H1 (cell line): ENCODE measurements around the gene CNOT9. TPM values are rescaled to one million over a fixed set of nuclear protein-coding genes. Genes with fewer than 3 reads are reported as not detected.

Source experiments
- polyA plus RNA-seq, 7 experiments: library from polyadenylated mRNA; depleted of rRNA in 3 of 7; stranded (reverse) in 5 of 7; unstranded in 2 of 7; fragments of >200 nt in 5 of 7; fragments of 200-250 nt in 2 of 7; gene quantifications; 1 replicate in 5 of 7; 2 replicates in 1 of 7; 4 replicates in 1 of 7; pipeline versions ENCODE4 v1.2.1 to v1.2.3, GENCODE V29; 2011 to 2013; ENCODE audit warnings: missing spikeins in 2 of 7, mixed read lengths in 2 of 7
- small RNA-seq: library from polyadenylated mRNA; stranded (forward); fragments of <200 nt; extraction: miRNeasy Mini kit (QIAGEN cat#:217004); gene quantifications from one replicate; pipeline ENCODE3, GENCODE V24; 2013; ENCODE audit not compliant: insufficient read depth
- total RNA-seq: library from RNA; stranded (reverse); fragmentation: NEBNext Ultra II Directional; extraction: Animal tissue kit (Norgen Biotek cat#: 25700); gene quantifications from 2 replicates; pipeline ENCODE4 v1.2.1, GENCODE V29; 2021

Gene CNOT9
- total and polyA plus RNA-seq, 2 of the 8 experiments (the other 6 are each of a cell fraction or from before 2014, with no cell fraction given), result 79.3 to 81.2 TPM

Small RNA genes lying within 50 kb of the gene (small RNA-seq; reads per million reads assigned to genes)
- not detected for gene RNU6-136P

Other genes with a start within 250 kb of the CNOT9 start
- gene CATIP, start 212.0 kb upstream of the CNOT9 start, total RNA-seq, result not detected in 2 replicates
- gene CATIP, start 212.0 kb upstream of the CNOT9 start, polyA plus RNA-seq (2011; rRNA removed), result not detected in 2 replicates
- gene SLC11A1, start 186.6 kb upstream of the CNOT9 start, total RNA-seq, result 0.21 and 0.43 TPM in 2 replicates
- gene SLC11A1, start 186.6 kb upstream of the CNOT9 start, polyA plus RNA-seq (2011; rRNA removed), result 0.13 and 0.20 TPM in 2 replicates
- gene CTDSP1, start 169.0 kb upstream of the CNOT9 start, total RNA-seq, result 20.3 and 20.9 TPM in 2 replicates
- 35.2 and 51.8 TPM in 2 replicates for gene CTDSP1, start 169.0 kb upstream of the CNOT9 start, polyA plus RNA-seq (2011; rRNA removed)
- gene VIL1, start 149.7 kb upstream of the CNOT9 start, total RNA-seq, result 7.0 and 8.2 TPM in 2 replicates
- gene VIL1, start 149.7 kb upstream of the CNOT9 start, polyA plus RNA-seq (2011; rRNA removed), result 6.2 and 8.1 TPM in 2 replicates
- 22.3 and 29.1 TPM in 2 replicates for gene USP37, start 488 bp upstream of the CNOT9 start, total RNA-seq
- gene USP37, start 488 bp upstream of the CNOT9 start, polyA plus RNA-seq (2011; rRNA removed), result 1.9 and 3.8 TPM in 2 replicates
- 0.50 and 0.61 TPM in 2 replicates for gene PLCD4, start 39.1 kb downstream of the CNOT9 start, total RNA-seq
- 0.16 and 0.21 TPM in 2 replicates for gene PLCD4, start 39.1 kb downstream of the CNOT9 start, polyA plus RNA-seq (2011; rRNA removed)
- gene ZNF142, start 90.8 kb downstream of the CNOT9 start, total RNA-seq, result 32.5 and 37.9 TPM in 2 replicates
- 9.4 and 18.5 TPM in 2 replicates for gene ZNF142, start 90.8 kb downstream of the CNOT9 start, polyA plus RNA-seq (2011; rRNA removed)
- gene BCS1L, start 90.8 kb downstream of the CNOT9 start, total RNA-seq, result 22.0 and 23.7 TPM in 2 replicates
- gene BCS1L, start 90.8 kb downstream of the CNOT9 start, polyA plus RNA-seq (2011; rRNA removed), result 37.1 and 60.4 TPM in 2 replicates
- gene RNF25, start 103.2 kb downstream of the CNOT9 start, total RNA-seq, result 19.6 and 24.7 TPM in 2 replicates
- gene RNF25, start 103.2 kb downstream of the CNOT9 start, polyA plus RNA-seq (2011; rRNA removed), result 29.6 and 31.6 TPM in 2 replicates
- 34.9 and 41.4 TPM in 2 replicates for gene STK36, start 103.2 kb downstream of the CNOT9 start, total RNA-seq
- gene STK36, start 103.2 kb downstream of the CNOT9 start, polyA plus RNA-seq (2011; rRNA removed), result 57.6 and 65.8 TPM in 2 replicates
- 105 and 106 TPM in 2 replicates for gene TTLL4, start 142.0 kb downstream of the CNOT9 start, total RNA-seq
- 63.1 and 71.1 TPM in 2 replicates for gene TTLL4, start 142.0 kb downstream of the CNOT9 start, polyA plus RNA-seq (2011; rRNA removed)
- gene CYP27A1, start 213.3 kb downstream of the CNOT9 start, total RNA-seq, result 3.9 and 5.4 TPM in 2 replicates
- gene CYP27A1, start 213.3 kb downstream of the CNOT9 start, polyA plus RNA-seq (2011; rRNA removed), result 12.9 and 14.7 TPM in 2 replicates